EL (cell line): ENCODE measurements around the gene LRP8.

Experiments used
- DNase-seq: peaks from one replicate; pipeline ENCODE4 v3.0.0-alpha.2; 2016

The LRP8 gene

GRCh38 chr1:53279296-53280200 is 48.3 kb downstream of the LRP8 start:
- no peak for DNase-seq

GRCh38 chr1:53278298-53278725 is 49.6 kb downstream of the LRP8 start:
- DNase-seq: peak; percentile 47

- DNase-seq: no peak
Measured at GRCh38 chr1:53277326-53277725, 50.5 kb downstream of the LRP8 start.

DNA sequence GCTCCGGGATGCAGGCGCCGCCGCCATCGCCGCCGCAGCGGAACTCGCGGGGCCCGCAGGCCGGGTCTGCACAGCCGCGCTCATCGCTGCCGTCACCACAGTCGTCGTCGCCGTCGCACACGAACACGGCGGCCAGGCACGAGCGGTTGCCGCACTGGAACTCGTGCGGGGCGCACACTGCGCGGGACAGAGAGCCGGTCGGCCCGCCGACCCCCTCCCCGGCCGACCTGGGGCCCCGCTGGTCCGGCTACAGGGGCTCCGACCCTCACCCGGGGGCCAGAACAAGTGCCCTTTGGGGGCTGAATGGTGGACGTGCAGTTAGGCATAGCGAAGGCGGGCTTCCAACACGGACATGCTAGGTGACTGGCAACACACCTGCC is 51.0 kb downstream of the LRP8 start:
- no peak for DNase-seq

DNA sequence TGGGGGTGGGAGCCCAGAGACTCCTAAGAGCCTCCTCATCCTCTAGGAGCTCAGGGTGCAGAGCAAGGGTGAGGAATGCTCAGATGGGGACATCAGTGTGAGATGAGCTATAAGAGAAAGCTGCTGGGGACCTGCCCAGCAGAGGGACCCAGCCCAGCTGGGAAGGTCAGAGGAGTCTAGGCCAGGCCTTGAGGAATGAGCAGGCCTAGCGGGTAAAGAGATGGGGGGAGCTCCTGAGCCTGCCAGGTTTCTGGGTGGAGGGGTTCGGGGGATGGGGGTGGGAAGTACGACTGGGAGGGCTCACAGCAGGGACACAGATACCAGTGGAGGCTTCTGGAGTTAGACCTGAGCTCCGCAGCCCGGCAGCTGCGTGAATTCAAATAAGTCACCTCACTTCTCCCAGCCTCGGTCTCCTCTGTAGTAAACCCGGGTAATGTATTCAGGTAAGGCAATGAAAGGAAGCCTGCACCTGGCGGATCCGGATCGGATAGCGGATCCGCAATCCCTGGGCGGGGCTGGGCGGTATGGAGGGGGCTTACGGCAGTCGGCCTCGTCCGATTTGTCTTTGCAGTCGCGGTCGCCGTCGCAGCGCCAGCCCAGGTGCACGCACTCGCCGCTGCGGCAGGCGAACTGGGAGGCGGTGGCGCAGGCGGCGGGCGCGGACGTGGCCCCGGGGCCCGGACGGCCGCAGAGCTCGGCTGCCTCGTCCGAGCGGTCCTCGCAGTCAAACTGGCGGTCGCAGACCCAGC is 51.5 kb downstream of the LRP8 start:
- DNase-seq: no peak

GRCh38 chr1:53275566-53275965 is 52.3 kb downstream of the LRP8 start:
- no peak for DNase-seq

GRCh38 chr1:53274541-53275185 is 53.2 kb downstream of the LRP8 start:
- DNase-seq: no peak

DNA sequence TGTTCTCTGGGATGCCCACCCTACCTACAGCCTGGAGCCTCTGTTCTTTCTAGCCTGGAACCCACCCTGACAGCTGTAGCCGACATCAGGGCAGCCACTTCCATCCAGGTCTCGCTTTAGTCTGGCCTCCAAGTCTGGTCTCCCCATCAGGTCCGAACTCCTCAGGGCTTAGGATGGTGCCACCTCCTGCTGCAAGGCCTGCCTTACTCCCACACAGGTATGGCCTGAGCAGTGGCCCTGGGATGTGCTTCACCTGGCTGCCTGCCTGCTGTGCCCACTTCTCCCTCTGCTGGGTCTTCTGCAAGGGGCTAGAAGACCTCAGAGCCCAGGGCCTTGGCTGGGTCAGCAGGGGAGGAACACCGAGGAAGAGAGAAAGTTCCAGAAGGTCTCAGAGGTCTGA is 53.8 kb downstream of the LRP8 start:
- DNase-seq: no peak

- DNase-seq: no peak
Measured at GRCh38 chr1:53273526-53273925, 54.3 kb downstream of the LRP8 start.

DNA sequence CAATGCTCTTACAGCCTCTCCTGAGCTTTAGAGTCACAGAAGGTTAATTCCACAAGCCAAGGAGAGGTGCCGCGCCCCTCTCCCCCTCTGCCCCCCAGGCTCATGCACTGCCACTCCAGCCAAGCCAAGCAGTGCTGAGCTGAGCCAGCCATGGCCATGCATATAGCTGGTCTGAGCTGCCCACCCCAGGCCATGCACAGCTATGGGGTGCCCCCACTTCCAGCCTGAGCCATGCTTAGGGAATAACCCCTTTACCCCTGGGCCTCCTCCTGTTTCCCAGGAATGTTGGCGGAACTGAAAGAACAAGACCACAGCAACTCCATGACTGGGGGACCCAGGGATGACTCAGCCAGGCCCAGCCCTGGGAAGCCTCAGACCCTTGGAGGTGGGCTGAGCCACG is 55.5 kb downstream of the LRP8 start:
- no peak for DNase-seq

GRCh38 chr1:53271446-53272090 is 56.3 kb downstream of the LRP8 start:
- DNase-seq: no peak

GRCh38 chr1:53270873-53271272 is 57.0 kb downstream of the LRP8 start:
- no peak for DNase-seq

DNA sequence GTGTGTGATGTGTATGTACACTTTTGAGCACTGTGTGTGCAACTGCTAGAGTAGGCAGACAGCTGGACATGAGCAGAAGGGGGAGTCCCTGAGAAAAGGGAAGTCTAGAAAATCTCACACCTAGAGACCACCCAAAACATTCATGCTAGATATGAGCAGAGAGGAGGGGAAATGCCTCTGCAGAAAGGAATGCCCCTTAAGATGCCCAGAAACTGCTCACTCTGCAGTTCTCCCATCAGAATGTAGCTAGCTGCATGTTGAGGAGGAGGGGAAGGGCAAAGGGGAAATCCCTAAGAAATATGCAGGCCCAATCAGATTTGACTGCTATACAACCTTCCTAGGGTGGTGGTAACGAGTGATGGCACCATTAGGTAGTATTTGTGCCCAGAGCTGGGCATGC is 57.8 kb downstream of the LRP8 start:
- no peak for DNase-seq

DNA sequence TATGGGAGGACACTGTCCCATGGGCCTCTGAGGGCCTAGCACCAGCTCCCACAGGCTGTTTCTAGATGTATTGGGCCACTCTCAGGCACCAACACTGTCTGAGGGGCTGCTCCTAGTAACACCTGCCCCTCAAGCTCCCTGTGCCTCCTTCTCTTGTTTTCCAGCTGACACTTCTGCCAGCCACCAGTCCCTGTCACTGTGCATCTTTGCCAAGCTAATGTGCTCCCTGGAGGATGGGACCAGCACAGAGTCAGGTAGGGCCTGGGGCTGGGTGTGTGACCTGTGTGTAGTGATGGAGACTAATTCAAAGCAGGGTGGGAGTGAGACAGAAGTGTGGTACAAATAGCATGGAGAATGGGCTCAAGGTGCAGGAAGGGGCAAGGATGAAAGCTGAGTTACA is 60.1 kb downstream of the LRP8 start:
- DNase-seq: no peak

- DNase-seq: peak; percentile 15
Measured at GRCh38 chr1:53266038-53266437, 61.8 kb downstream of the LRP8 start.

DNA sequence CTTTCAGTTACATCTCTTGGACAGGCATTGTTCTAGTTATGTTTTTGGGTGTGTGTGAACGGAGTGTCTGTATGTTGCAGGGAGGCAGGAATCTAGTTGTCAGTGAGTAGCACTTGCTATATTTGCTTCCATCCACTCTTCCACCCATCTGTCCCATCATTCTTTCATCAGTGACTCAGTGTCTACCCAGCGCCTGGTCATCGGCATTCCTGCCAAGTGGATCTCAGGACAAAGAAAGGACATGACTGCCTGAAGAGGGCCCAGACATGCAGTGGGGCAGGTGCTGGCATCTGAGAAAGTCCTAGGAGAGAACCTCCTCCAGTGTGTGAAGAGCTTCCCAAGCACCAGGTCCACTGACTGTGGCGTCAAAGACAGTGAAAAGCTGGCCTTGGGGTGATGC is 62.3 kb downstream of the LRP8 start:
- DNase-seq: no peak

- DNase-seq: no peak
Measured at GRCh38 chr1:53264048-53264447, 63.8 kb downstream of the LRP8 start.

GRCh38 chr1:53262000-53262399 is 65.9 kb downstream of the LRP8 start:
- DNase-seq: no peak

DNA sequence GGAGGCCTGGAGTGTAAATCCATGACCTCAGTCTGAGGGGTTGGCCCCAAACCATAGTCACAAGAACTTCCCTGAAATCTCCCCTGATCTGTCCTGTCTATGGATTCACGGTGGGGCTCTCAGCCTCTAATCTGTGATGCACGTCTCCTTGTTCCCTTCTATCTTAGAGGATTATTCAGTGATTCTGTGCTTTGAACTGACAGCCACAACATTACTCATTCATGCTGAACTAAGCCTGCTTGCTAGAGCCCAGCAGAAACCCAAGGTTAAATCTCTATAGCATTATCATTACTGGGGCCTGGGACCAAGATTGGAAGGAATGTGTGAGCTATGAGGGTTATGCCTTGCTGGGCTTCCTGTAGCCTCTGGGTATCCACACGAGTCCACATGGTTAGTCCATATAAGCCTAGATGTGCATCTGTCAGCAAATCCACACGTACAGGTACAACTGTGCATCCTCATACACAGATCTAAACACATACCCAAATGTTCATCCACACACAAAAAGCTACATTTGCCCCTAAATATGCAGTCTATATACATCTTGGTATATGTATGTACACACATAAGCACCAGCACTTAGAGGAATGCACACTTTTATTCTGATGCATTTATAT is 67.1 kb downstream of the LRP8 start:
- no peak for DNase-seq

DNA sequence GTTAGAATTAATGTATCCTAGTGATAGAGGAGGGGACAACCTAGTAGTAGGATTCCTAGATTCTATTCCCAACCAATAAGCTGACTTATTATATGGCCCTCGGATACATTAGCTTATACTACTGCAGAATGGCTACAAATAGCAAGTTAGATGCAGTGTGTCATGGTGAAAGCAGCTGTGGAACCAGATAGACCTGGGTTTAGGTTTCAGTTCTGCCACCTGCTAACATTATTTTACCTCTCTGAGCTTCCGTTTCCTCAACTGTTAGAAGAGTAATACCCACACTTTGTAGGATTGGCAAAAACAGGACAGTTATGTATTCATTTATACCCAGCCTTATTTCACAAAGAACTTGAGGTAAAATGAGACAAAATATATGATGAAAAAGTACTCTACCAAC is 67.9 kb downstream of the LRP8 start:
- no peak for DNase-seq

- DNase-seq: no peak
Measured at GRCh38 chr1:53258216-53258615, 69.7 kb downstream of the LRP8 start.

DNA sequence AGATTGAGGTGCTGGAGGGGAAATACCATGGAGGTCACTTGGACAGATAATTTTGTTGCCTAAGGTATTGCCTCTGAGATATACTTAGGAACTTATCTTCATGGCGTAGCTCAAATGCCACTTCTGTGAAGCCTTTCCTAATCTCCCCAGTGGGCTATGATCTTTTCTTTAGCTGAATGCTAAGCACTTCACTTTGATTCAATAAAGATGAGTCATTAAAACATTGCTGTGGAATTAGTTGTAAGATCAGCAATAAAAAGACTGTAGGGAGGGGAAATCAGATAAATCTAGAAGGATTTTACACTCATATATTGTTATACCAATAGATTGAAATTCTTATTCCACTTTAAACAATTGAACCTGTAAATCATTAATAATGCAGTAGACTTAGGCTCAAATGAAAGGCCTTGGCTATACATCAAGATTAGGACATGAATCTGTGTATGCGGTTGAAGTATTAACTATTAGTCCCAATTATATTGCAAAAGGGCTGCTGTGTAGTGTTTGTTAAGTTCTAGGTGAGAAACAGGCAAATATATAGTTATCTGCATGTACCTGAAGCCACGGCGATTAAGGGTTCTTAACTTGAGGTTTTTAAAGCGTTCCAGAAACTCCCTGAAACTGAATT is 70.3 kb downstream of the LRP8 start:
- no peak for DNase-seq
